HG03439 (cell line): ENCODE measurements around the gene COL4A4.

ENCODE experiments used
- ATAC-seq: cut with Tn5 transposase; IDR thresholded peaks from one replicate; pipeline ENCODE4 v1.9.1; 2021; ENCODE audit warnings: mild to moderate bottlenecking, moderate library complexity; ENCODE audit not compliant: unreplicated experiment

Gene COL4A4

DNA sequence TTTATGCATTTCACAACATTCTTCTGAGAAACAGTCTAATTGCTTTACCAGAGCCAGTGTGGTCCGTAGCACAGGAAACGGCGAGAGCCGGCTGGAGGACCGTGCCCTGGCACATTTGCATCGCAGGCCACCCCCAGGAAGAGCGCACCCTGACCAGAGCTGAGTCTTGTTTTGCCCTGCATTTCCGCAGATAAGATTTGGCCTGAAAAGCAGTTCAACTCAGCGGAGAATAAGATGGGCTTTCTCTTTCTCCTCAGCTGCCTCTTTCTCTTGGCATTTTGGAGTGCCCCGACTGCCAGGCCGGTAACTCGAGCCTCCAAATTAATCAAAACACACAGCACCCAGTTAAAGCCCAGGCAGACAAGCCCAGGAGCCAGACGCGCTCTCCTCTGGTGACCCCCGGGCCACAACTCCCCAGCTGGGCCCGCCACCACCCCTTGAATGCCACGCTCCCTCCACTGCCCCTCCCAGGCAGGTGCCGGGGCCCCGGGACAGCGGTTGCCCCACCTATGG is 464 bp downstream of the COL4A4 start:
- ATAC-seq, result peak; percentile 76

DNA sequence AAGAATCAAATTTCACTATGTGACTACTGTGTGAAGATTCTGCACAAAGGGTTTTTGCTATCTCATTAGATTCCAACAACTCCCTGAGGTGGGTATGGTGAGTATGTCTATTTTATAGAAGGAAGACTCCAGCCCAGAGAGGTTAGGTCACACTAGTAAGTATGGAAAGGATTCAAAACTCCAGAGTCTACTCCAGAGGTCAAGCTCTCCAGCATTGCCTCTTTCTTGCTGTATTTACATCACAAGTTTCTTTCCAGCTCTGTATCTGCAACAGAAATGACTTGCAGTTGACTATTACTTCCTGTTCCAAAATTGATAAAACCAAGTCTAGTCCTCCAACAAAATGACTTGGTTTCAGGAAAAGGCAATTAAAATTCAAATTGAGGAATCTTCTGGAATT is 2.1 kb downstream of the COL4A4 start:
- no peak for ATAC-seq

DNA sequence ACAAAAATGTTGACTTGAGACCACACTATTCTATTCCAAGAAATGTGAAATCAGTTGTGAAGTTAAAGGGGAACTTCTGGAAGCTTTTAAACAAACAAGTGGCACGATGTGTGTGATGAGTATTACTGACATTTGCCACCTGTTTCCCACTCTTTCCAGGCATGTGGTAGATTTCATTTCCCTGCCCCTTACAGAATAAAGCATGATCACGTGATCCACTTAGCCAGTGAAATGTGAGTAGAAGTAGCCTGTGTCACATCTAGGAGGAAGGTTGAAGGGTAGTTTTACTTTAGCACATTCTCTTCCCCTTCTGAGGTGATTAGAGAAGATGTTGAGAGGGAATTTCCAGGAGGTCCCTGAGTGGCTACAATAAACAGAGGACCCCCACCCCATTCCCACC is 3.8 kb downstream of the COL4A4 start:
- ATAC-seq, result no peak

DNA sequence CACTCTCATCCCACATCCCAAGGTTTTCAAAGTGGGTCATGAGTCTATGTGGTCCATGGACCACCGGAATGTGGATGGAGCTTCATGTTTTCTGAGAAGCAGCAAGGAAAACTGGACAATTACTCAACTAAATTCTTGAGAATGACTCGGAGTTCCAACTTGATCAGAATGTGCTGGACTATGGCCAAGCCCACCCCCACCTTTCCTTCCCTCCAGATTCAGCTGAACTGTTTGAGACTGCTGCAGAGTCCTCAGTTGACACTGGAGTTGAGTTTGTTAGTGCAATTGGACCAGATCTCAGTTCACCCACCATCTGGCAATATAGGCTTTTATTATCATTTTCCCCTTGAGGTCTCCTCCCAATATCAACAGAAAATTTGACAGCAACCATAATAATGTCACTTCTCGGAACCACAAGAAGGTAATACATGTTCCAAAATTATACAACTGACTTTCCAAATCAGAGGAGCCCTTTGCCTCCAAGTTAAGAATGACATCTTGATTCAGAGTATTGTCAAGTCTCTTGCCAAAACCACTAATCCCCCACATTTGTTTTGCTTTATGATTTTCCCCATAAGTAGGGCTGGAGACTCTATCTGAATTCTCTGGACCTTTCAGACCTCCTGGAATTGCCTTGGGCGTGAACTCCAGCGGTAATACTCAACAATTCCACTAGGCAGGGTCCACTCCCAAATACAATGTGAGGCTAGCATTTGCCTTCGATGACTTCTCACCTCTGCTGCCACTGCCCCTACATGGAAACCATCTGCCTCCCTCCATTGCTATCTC is 8.8 kb downstream of the COL4A4 start:
- ATAC-seq, result no peak

DNA sequence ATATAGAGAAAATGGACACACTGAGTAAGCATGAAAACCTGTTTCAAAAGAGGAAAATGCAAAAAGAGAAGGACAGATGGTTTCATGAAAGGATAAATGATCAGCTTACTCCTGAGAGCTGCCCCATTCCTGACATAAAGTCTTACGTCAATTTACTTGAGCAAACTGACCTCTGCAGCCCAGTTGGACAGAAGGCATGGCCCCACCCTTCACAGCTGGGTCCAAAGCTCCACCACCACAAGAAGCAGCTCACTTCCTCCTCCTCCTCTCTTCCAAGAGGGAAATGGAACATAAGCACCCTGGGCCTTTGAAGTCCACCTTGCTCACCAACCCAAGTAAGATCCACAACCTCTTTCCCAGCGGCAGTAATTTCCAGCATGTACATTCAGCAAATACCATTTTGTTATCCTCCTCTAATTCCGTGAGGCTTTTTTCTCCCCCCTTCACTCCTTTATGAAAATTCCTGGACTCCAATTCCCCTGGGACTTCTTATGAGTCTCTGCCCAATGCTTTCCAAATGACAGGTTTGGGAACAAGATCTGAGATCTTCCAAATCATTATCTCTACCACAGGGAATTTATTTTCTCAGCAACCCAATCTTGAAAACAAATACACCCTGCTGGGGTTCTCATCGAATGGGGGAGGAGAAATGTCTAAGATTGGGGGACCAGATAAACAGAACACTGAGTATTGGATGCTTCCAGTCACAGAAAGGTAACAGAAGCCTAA is 10.1 kb downstream of the COL4A4 start:
- ATAC-seq, result no peak

DNA sequence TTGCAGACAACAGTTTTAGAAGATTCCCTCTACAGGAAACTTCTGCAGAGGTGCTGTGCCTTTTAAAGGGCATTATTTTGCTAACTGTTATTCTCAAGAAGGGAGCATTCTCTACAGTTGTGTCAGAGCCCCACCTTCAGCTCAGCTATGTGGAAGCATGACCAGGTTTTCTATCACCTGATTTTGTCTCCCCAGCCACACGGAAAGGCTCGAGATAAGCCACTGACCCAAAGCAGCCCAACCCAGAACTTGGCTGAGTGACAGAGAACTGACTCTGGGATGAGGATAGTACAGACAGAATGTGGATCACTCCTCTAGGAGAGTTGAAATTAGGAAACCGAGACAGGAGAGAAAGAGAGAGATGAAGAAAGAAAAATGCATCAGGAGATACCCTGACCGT is 10.7 kb downstream of the COL4A4 start:
- ATAC-seq, result no peak

DNA sequence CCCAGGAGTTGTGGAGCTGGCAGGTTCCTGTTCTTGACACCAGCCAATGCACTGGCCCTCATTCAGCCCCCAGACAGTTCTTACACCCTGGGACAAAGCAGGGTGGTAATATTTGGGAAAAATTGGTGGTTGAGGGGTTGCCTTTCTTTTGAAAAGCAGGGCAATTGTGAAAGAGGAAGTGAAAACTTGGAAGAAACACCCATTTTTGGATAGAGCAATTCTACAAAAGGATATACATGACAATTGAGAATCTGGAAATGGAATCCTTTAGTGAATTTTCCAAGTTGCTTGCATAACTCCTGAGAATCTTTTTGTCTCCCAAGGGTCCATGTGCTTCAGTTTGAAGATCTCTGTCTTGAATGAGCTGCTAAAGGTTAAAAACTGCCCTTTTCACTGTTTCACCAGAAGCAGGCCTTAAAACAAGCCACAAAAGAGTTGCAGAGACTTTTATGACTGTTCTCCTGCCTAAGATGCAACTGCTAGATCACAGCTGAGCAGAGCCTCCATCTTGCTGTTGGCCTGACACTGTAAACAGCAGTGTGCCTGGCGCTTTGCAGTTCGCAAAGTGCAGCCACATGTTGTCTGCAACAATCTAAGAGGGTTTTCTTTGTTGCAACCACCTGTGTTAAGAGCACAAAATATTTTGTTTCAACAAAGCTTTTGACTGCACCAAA is 11.8 kb downstream of the COL4A4 start:
- ATAC-seq, result no peak

DNA sequence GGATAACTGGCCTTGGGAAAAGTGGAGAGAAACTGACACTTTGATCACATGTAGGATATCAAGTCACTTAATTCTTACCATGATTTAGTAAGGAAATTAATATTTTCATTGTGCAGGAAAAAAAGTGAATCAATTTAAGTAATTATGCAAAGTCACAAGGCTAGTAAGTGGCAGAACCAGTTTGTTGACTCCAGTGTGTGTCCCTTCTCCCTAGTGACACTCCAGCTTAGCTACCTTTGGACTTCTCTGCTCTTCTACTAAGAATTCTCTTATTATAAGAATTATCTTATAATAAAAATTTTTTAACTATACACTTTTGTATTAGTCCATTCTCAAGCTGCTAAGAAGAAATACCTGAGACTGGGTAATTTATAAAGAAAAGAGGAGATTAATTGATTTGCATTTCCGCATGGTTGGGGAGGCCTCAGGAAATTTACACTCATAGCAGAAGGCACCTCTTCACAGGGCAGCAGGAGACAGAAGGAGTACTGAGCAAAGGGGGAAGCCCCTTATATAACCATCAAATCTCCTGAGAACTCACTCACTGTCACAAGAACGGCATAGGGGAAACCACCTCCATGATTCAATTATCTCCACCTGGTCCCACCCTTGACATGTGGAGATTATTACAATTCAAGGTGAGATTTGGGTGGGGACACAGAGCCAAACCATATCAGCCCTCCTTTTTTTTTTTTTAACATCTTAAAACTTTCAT is 13.6 kb downstream of the COL4A4 start:
- ATAC-seq, result no peak

DNA sequence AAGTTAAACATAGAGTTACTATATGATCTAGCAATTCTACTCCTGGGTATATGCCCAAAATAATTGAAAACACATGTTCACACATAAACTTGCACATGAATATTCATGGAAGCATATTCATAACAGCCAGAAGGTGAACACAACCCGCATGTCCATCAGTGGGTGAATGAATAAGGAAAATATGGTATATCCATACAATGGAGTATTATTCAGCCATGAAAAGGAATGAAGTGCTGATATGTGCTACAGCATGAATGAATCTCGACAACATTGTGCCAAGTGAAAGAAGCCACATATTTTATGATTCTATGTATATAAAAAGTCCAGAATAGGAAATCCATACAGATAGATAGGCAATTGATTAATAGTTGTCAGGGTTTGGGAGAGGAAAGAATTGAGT is 15.9 kb downstream of the COL4A4 start:
- no peak for ATAC-seq

DNA sequence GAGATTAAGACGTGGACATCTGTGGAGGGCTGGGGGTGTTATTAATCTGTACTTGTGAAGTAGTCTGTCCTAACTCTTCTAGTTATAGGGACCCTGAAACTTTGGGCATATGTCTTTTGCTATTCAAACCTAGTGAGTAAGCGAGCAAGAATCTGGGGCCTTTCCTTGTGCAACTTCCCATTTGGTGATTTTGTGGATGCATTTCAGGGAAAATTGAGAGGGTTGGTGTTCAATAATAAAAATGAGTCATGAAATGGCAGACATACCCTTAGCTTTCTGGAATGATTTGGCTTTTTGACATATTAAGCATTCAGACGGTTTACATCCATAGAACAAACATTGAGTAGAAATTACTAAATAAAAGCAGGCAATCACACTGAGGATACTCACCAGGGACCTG is 17.0 kb downstream of the COL4A4 start:
- ATAC-seq, result no peak

DNA sequence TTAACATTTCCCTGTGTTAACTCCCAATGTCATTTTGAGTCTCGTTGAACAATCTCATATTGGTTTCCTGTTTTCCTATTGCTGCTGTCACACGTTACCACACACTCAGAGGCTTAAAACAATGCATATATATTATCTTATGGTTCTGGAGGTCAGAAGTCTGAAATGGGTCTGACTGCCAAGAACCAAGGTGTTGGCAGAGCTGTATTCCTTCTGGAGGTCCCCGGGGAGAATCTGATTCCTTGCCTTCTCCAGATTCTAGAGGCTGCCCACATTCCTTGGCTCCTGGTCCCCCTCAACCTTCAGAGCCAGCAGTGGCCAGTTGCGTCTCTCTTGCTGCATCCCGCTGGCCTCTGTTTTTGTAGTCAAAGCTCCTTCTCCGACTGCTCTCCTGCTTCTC is 17.5 kb downstream of the COL4A4 start:
- ATAC-seq, result no peak

DNA sequence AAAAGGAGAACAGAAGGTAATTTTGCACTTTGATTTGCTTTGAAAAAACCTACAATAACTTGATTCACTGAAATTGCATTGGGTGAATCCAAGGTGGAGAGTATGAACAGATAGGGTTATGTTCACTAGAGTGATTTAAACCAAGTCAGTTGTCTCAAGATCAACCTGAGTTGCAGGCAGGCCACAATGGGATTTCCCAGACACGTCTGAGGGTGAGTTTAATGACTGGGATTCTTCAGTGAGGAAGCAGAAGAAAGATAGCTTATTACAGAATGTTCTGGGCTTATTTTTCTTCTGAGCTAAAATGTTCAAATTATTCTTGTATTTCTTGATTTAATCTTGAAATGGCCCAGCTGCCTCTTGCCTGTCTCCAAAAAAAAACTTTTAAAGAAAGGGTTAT is 20.1 kb downstream of the COL4A4 start:
- no peak for ATAC-seq

DNA sequence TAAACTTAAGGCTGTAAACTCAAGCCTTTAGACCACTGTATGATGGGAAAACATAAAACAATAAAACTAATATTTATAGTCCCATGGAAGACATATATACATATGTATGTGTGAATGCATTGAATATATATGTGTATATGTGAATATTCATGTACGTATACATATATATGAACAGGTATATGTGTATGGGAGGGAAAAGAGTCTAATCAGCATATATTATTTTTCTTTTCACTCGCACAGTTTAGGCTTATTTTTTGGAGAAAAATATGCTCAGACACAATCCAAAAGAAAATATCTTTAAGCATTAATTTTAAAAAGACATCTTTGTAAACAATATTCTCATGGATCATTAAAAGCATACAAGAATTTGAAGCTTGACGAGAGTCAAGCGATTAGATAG is 22.7 kb downstream of the COL4A4 start:
- ATAC-seq, result no peak

DNA sequence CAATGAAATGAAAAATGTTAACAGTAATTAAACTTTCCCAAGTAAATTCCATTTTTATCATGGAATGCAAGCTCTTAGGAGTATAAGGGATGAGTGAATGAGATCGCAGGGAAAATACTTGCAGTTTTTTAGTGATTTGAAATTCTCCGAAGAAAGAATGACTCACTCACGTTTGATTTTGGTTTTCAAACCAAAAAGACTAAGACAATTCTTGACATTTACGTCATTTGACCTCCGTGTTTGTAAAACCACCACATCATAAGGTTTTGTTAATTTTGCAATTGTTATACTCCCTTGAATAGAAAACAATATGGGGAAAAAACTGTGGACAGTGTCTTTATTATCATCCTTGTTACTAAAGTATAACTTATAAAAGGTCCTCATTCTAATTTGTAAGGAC is 29.4 kb downstream of the COL4A4 start:
- ATAC-seq, result no peak

DNA sequence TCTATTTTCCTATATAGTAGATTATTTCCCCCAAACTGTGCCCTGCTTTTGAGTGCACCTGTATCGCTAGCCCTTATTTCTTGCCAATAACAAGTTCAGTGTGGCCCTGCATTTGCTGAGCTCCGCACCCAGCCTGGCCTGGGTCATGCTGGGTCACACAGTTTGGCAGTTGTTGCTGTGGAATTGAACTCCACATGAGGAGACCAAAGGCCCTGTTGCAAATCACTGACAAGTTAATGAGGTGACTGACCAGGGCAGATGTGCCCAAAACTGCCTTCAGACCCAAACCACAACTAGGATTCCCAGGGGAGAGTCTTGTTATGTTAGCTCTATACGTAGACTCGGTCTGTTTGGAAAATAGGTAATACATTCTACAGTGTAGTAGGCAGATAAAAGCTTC is 31.0 kb downstream of the COL4A4 start:
- ATAC-seq, result no peak

DNA sequence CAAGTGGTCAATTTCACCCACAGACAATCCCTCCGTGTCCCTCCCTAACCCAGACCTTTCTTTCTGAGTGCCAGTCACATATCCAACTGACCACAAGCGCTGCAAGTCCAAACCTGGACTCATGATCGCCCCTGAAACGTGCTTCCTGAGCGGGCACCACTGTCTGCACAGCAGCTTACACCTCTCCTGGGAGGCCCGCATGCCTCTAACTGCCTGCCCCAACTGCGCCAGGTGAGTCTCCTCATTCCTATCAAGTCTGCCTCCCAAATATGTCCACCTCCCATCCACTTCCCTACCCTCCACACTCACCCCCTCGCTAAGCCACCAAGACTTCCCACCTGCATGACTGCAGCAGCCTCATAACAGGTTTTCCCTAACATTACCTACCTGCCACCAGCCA is 33.4 kb downstream of the COL4A4 start:
- ATAC-seq, result no peak

DNA sequence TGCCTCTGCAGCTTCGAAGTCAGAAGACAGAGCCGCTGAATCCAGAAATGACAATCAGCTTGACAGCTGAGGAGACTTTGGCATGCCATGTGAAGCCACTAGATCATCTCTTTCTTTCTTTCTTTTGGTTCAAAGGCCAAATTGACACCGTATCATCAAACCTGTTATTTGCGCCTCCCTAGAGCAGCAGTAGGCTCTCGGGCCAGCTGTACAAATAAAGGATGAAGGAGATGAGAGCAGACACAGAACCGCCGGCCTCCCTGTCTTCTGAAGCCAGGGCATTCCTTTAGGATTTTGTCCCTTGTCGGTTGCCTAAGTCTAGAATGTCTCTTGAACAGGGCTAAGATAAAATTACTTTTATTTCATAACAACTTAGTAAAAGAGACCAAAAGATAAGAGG is 36.8 kb downstream of the COL4A4 start:
- ATAC-seq, result no peak

DNA sequence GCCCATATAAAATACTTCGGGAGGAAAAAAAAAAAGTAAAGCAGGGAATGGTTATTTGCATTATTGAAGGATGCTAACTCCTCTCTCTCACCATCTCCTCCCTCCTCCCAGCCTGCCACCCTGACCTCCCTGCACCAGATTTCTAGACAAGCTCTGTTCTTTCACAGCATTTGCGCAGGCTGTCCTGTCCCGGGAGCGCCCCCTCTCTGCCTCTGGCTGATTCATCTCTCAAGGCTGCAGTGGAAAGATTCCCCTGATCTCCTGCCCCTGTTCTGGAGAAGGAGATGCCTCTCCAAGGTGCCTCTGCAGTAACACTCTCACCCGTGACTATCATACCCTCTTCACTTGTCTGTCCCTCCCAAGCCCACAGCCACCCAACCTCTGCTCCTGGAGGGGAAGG is 38.5 kb downstream of the COL4A4 start:
- ATAC-seq, result no peak

DNA sequence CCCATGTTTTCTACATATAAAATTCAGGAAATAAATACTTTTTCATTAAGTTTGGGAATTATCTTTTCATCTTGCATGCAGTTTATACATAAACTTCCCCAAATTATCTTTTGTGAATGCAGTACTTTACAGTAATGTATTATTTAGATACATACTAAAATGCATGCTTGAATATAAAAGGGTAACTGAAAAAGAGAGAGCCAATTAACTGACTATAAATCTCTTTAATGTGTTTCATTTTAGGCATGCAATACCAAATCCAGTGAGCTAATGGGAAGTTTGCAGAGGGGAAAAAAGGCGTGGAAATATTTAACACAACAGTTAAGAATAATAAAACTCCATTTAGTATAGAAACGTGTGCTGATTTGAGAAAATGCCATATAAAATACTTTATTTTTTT is 39.2 kb downstream of the COL4A4 start:
- no peak for ATAC-seq

DNA sequence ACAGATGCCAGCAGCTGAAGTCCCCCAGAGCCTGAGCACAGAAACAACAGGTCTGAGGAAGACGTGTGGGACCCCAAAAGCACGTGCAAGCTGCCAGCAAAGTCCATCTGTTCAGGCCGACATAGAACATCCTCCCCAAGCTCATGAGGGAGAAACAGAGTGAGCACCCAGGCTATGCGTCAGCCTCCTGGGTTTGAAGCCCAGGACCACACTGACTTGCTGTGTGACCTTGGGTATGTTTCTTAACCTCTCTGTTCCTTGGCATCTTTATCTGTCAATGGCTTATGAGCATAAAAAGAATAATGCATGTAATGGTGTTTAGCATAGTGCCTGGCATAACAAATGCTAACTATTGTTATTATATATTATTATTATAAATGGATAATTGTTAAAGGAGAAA is 40.3 kb downstream of the COL4A4 start:
- no peak for ATAC-seq

DNA sequence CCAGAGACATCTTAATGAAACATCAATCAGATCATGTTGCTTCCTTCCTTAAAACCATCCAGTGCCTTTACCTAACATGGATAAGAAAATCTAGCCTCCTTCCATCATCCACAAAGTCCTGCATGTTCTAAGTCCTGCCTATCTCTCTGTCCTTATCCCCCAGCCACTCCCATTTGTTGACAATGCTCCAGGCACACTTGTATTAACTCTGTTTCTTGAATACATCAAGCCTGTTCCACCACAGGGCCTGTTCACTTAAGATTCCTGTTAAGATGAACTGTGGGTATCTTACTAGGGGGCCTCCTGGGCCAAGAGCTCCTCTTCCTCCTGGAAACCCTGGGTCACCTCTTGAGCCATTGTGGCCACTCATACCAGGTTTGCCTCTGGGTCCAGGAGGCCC is 45.7 kb downstream of the COL4A4 start:
- no peak for ATAC-seq
